Tibial nerve (tissue), 4 donors: ENCODE results near the gene NUF2.

Source experiments
- CTCF ChIP-seq, 5 experiments: fragments of 200-600 bp in 3 of 5; fragments of 450-650 bp in 2 of 5; sonication (generic) in 3 of 5; IDR thresholded peaks; one replicate each; pipeline ENCODE4 v1.5.1; 2016 to 2019; ENCODE audit warnings: antibody characterized with exemption in 5 of 5, mild to moderate bottlenecking in 3 of 5, moderate library complexity in 2 of 5
- EP300 ChIP-seq, 2 donors: sonication (generic); formaldehyde crosslinking; IDR thresholded peaks; one replicate each; pipeline ENCODE4 v1.6.1; 2017; ENCODE audit warnings: antibody characterized with exemption in 2 of 2, mild to moderate bottlenecking in 1 of 2
- POLR2A ChIP-seq, 2 donors: fragments of 450-650 bp; IDR thresholded peaks; one replicate each; pipeline ENCODE4 v1.6.1; 2017; ENCODE audit warnings: antibody characterized with exemption in 2 of 2, mild to moderate bottlenecking in 2 of 2, moderate library complexity in 2 of 2

- TF ChIP-seq CTCF (IDR thresholded peaks at IDR 0.05), result no peak
- TF ChIP-seq EP300 (IDR thresholded peaks at IDR 0.05), result no peak
- no peak for TF ChIP-seq POLR2A (IDR thresholded peaks at IDR 0.05)
These were observed 30.2 kb downstream of the NUF2 start for GRCh38 chr1:163351912-163352311.
